HG02642 (cell line): ENCODE measurements around the gene ANXA2.
"Not testable (repeated sequence)": the region's sequence is repeated elsewhere in the genome, so short reads cannot be mapped to it uniquely, and the experiment has no call there.

ENCODE experiments used
- ATAC-seq: cut with Tn5 transposase; IDR thresholded peaks from one replicate; pipeline ENCODE4 v1.9.1; 2021; ENCODE audit warnings: mild to moderate bottlenecking; ENCODE audit not compliant: unreplicated experiment, poor library complexity

Gene ANXA2

DNA sequence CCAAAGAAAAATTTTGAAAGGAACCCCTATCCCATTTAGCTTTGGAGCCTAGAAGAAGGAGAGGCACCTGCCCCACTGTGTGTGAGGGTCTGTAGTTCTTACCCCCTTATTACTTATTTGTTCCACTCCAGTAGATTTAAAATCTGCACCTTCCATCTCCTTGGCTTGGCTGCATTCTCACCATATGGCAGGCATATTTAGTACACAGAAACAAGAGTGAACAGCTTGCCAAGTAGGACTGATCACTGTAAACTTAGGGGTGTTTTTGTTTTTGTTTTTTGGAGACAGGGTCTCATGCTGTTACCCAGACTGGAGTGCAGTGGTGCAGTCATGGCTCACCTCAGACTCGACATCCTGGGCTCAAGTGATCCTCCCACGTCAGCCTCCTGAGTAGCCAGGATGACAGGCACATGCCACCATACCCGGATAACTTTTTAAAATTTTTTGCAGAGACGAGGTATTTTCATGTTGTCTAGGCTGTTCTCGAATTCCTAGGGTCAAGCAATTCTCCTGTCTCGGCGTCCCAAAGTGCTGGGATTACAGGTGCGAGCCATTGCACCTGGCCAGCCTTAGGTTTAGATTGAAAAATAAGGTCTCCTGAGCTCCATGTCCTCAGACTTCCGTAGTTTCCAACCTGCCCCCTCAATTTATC is 14.1 kb upstream of the ANXA2 start:
- no peak for ATAC-seq

DNA sequence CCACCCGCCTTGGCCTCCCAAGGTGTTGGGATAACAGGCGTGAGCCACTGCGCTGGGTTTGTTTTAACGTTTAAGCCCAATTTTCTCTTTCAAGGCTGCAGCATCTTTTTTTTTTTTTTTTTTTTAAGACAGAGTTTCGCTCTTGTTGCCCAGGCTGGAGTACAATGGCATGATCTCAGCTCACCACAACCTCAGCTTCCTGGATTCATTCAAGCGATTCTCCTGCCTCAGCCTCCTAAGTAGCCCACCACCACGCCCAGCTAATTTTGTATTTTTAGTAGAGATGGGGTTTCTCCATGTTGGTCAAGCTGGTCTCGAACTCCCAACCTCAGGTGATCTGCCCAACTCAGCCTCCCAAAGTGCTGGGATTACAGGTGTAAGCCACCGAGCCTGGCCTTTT is 12.6 kb upstream of the ANXA2 start:
- not testable (repeated sequence) for ATAC-seq

DNA sequence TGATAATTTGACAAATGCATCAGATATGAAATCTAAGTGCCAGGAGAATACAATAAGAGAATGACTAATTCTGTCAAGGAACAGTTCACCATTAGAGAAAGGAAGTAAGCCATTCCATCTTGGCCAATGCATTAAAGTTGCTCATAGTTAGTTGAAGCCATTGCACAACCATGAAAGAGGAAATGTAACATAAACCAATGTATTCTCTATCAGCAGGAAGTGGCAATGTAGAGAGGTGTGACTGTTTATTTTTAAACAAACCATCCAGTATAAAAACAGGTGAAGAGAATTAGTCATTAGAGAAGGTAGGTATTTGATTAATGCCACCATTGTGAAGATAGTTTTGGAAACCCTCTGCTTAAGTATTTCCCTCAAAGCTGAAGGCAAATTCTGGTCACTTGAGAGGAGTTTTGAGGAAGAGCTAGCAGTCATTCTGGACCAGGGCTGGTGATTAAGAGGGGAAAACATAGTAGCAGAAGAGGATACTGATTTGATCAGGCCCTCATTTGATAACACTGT is 10.7 kb upstream of the ANXA2 start:
- ATAC-seq, result no peak

DNA sequence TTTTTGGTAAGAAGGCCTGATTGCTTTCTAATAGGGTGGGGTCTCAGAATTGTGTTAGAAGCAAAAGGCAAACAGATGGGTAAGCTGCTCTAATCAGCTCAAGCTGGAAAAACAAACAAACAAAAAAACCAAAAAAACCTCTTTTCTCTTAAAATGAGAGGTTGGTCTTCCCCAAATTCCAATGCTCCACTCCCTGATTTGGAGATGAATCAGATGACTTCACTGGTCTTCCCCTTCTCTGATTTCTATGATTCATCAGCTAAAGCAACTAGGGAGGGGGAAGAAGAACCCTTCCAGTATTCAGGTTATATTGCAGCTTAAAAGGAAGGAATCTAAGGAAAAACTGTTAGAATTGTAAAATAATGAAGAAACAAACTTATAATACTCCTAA is 9.6 kb upstream of the ANXA2 start:
- no peak for ATAC-seq

DNA sequence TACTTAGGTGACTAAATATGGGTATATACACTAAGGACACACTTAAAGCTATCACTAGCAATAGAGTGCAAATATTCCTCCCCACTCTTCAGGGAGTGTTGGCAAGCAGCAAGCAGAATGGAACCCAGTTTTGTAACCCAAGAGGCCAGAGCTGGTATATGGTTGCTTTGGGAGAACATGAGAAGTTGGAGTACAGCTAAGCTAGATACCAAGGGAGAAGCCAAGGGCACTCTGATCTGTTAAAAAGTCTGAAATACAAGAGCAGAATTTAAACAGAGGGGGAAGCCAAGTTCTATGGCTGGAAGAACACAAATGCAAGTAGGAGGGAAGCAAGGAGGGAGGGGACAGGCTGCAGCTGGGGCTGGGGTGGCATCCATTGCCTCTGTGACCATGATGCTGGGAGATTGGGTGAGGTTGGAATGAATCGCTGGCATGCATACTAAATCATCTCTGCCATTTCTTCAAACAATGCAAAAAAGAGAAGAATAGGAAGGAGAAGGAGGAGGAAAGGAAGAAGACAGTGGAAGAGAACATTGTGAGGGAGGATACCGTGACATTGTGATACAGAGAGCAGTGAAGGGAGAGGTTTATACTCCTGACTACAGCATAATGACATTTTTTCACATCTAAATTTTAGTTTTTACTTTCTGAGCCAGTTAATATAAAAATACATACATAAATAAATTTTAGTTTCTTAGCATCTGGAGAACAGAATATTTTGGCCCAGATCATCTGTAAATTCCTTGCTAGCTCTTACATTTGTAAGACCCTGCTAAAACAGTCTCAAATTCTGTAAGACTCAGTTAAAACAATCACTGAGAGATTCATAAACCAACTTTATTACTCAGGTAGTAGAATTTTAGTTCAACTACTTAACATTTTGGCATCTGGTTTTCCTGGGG is 9.0 kb upstream of the ANXA2 start:
- ATAC-seq, result no peak

DNA sequence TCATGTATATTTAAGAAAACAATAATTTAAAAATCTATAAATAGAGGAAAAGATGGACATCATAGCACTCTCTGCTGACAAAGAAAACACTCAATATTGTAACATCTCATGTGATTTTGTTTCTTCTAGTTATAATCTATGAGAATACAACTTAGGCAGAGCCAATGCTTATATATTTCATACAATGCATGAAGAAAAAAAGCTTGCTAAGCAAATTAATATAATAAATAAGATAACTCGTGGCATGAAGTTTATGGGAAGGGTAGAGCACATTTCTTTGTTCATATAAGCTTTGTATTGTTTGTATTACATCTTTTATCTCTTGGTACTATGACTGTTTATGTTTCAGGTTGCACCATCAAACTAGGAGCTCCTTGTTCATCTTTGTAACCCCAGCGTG is 7.6 kb upstream of the ANXA2 start:
- ATAC-seq, result no peak

DNA sequence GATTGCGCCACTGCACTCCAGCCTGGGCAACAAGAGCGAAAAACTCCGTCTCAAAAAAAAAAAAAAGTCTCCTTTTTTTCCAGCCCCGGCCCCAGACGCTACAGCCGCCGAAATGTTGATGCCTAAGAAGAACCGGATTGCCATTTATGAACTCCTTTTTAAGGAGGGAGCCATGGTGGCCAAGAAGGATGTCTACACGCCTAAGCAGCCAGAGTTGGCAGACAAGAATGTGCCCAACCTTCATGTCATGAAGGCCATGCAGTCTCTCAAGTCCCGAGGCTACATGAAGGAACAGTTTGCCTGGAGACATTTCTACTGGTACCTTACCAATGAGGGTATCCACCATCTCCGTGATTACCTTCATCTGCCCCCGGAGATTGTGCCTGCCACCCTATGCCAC is 6.6 kb upstream of the ANXA2 start:
- not testable (repeated sequence) for ATAC-seq

DNA sequence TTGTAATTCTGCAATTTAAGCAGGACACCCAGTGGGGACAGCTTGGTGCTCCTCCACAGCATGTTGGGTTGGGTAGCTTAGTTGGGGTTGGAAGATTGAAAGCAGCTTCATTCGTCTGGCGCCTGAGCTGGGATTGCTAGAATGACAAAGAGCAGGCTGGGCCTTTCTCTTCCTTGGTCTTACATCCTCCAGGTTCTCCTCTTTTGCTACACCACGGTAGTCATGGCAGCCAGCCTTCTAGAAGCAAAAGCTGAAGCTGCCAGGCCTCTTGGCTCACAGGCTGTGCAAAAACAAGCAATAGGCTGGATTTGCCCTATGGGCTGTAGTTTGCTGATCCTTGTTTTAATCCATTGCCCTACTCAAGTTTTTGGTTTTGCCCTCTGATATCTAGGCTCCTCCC is 3.2 kb upstream of the ANXA2 start:
- no peak for ATAC-seq

DNA sequence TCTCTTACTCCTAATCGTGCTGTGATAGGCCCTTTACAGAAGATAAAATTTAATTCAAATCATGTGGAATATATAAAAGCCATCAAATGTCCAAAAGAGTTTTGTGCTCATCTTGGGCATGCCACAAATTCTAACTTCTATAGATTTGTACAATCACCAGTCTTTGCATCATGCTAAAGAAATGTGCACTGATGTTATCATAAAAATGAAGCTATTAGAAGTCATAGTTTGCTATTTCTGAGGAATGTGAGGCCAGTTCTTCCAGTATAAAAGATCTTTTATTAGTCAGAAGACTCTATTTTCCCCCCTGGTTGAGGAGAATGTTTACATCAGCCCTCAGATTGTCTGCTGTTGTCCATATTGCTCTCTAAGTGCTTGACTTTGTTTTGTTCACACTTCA is 2.1 kb upstream of the ANXA2 start:
- no peak for ATAC-seq

DNA sequence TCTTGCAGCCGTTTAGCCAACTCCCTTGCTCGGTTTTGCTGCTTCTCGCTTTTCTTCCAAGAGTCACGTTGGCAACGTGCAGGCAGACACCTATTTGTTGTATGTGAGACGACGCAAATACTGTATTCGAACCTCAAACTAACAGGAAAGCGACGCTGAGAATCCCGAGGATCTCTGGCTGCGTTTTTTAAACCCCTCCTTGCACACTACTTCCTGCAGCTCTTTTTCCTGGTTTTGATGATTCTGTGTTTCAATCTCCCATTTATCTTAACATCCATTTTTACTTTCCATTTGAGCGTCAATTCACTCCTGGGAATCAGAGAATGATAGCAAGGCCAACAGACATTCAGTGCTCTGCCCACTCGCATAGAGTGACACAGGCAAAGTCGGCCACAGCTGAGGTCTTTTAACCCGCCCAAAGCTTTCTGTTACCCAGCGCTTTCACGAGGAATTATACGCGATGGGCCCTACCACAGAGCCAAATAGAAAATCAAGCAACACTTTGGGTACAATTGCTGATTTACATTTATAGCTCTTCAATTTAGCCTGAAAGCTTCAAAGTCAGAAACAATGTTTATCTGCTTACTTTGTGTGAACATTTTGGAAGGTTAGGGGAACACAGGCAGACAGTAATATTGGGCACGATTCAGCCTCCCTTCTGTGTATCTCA is 1.6 kb upstream of the ANXA2 start:
- ATAC-seq, result no peak

DNA sequence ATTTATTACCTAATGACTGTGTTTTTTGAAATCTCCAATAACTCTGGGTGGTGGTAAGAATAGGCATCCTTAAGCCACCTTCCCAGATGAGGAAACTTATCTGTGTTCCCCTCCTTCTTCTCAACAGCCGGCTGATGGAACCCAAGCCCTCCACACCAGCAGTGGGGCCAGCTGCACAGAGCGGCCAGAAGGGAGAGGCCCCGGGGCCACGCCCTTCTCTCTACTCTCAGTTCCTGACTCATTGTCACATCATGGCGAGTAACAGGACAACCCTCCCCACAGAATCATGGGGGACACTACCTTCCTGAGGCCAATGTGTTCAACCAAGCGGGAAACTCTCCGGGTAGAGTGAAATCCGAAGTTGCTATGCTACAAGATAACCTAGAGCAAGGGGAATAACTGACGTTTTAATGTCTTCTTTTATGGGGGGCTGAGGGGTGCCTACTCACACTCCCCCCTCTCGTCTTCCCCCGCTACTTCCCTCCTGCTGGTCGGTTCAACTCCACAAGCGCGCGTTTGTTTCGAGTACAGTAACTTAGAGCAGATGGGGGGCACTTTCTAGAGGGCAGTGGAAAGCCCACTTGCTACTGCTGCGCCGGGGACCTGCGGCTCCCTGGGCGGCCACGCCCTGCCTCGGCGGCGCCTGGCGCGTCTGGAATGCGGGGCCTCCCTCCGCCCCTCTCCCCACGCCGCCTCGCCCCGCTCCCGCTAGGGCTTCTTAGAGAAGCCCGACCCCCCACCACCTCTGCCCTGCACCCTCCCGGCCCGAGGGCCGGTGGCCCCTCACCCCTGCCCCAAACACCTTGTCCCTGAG is 621 bp downstream of the ANXA2 start:
- ATAC-seq, result peak; percentile 69

DNA sequence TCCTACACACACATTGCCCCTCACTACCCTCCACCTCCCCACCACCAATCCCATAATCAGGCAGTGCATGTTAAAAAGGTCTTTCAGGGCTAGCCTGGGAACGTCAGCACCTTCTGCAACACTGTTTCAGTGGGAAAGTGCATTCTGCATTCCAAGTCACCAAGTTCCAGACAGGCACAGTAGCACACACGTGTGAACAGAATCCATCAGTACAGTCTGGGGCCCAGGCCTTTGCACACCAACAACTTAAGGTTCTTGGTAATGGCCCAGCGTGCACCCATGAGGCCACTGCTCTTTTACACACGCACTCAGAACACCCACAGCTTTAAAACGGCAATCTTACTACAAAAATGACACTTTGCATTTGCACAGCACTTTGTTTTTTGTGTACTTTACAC is 1.2 kb downstream of the ANXA2 start:
- no peak for ATAC-seq

DNA sequence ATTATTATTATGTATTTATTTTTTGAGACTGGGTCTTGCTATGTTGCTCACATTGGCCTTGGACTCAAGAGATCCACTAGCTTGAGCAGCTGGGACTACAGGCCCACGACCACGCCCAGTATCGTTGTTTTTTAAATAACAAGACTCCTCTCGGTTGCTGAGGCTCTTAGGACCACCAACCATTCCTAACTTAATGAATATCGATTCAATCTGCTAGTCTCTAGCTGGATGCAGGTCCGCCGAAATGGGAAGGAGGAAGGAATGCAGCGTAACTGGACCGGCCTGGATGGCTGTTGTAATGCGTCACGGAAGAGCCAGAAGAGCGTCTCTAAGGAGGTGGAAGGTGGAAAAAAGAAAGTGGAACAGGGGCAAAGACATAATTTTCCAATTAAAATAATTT is 1.7 kb downstream of the ANXA2 start:
- no peak for ATAC-seq

DNA sequence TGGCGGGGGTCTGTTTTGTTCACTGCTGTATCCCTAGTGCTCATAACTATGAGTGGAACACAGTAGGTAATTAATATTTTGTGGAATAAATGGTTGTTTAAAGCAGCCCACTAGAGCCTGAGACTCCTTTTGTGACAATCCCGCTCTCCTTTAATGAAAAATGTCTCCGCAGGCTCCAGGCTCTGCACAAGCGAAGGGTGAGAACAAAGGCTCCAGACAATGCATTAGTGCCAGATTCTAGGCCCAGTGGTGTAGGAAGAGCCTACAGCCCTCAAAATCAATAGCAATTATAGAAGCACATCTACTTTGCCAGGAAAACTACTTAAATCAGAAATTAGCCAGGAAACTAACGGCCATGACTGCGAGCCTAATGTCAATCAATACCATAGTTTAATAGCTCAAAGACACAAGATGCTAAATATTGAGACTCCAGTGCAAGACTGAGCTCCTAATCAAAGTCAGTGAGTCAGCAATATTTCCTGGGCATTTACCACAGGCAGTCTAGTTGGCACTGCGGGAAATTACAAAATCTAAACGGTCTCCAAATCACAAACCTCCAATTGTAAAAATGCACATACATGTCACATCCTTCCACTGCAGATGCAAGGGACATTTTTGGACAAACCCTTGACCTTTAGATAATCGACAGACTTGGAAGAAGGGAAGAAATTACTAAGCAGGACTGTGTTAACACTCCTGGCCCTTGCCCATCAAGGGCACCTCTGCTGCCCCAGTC is 2.3 kb downstream of the ANXA2 start:
- no peak for ATAC-seq

DNA sequence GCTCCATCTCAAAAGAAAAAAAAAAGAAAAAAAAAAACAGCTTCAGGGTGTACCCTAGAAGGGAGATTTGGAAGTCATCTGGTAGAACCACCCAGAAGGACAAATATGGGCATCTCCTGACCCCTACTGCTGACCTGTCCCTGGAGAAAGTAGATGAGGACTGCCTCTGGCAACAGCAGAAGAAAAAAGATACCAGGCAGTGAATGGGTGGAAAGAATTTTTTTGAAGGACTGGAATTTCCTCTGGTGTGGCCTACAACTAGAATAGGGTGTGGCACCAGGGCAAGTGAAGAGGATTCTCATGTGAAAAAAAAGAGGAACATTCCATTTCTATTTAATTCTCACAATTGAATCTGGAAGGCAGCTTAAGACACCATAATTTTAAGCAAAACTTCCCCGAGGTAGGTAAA is 3.1 kb downstream of the ANXA2 start:
- ATAC-seq, result no peak

DNA sequence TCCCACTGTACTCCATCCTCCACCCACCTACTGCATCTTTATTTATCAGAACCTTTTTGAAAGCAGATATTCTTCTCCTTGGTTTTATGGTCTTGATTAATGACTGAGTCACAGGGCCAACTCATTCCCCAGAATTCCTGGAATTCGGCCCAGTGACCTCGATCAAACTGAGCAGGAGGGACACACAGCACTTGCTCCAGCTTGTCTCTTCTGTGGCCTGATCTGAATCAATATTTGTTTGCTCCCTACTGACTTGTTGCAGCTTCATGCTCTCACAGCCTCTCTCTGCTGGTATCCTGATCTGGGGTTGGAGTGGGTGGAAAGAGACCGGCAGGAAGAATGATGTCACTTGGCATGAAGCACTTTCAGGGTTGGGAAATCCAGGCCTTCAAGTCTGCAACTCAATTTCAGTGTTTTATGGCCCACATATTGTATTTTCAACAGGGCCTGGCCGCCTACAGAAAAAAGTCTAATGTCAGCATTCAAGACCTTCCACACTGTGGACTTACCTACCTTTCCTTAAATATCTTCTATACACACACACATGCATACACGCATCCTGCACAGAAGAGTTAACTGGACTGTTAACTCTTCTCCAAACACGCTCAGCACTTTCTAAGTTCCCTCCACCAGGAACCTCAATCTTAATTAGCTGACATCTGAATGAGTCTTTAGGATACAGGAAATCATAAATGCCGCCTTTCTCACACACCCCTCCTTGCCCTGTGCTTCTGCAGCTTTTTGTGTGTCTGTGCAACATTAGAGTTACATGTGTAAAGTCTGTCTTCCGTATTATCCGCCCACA is 4.6 kb downstream of the ANXA2 start:
- ATAC-seq, result no peak

DNA sequence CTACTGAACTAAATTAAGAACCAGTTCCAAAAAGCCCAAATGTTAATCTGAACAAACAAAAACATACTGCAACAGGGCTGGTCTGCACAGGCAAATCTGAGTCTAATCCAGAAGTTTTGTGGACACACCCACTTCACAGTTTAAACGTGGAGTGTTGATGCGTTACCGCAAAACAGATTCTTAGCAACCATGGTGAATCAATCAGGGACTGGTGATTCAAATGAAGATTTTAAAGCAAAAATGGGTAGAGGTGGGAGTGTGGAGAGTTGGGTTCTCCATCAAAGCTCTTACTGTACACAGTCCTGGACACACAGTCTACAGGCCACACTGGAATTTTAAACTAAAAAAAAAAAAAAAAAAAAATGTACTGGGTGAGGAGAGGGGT is 5.2 kb downstream of the ANXA2 start:
- ATAC-seq, result no peak

DNA sequence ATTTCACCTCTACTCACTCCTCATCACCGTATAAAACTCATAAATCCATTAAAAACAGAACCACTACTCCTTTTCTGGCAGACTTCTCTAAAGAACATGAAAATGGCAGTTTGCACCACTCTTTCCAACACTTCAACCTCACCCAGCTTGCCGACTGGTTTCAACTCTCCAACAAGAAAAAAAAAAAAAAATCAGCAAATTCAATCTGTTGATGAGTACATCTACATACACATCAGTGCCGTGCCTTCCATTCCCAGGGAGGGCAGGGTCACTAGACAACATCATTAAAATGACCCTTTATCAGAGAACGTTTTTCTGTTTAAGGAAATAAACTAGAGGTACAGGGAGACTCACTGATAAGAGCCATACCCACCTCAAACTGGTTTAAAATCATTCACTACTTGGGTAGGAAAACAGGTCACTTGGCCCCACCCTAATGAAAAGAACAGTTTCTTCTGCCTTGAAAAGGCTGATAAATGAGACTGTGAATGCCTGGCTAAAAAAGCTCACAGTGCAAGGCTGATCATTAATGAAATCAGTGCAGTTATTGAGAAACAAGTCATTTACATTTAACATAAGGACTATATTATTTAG is 6.0 kb downstream of the ANXA2 start:
- no peak for ATAC-seq
